Heart left ventricle (tissue), 13 donors: Measurements from ENCODE around the gene BST2.

ENCODE experiments used
- CTCF ChIP-seq, 12 donors: fragments of 200-600 bp; sonication (generic) in 4 of 12; IDR thresholded peaks; one replicate each; pipeline versions ENCODE4 v1.5.0 to v1.8.0; 2018 to 2022; ENCODE audit warnings: antibody characterized with exemption in 12 of 12, mild to moderate bottlenecking in 5 of 12
- POLR2A ChIP-seq, 2 donors: fragments of 450-650 bp; IDR thresholded peaks; one replicate each; pipeline ENCODE4 v1.6.1; 2017; ENCODE audit warnings: antibody characterized with exemption in 2 of 2, mild to moderate bottlenecking in 2 of 2, moderate library complexity in 2 of 2
- donor health status: ischemic (EF 13 %, LVEDD 7.1; RV severe dilation, severe dysfunction).
- donor health status: DM: no; HTN: yes; CAD: no.
- donor health status: DM: no; HTN: no; CAD: no.
- donor health status: ischemic (EF 25% LVEDD 6.9; RV normal size, moderate dysfunction).
- donor health status: ischemic (EF 25% LVEDD 5.7; RV mildly dilated, moderate dysfunction).
- donor health status: ischemic (EF 35%, LVEDD 5.7; RV mildly dilated, moderate dysfunction).
- donor health status: nonischemic (EF 11% LVEDD 7.7; RV severe dilation, severe dysfunction).
- donor health status: DM: yes; HTN: yes; CAD: no.
- donor health status: PGD.
- donor health status: ischemic (EF 29% LVEDD 5.4; RV normal size, mild dysfunction).
- donor health status: nonischemic (EF 23%, LVEDD 6.1; RV moderate dilation, normal function).

GRCh38 chr19:17393002-17393401, 12.4 kb downstream of the BST2 start:
- TF ChIP-seq CTCF (IDR thresholded peaks at IDR 0.05) (no peak), POLR2A (IDR thresholded peaks at IDR 0.05) (no peak)
